HAP-1 (cell line): ENCODE data around the gene IL15.
"Not testable (repeated sequence)": the region's sequence is repeated elsewhere in the genome, so short reads cannot be mapped to it uniquely, and the experiment has no call there.

Experiments used
- DNase-seq, 2 experiments: peaks; one replicate each; pipeline ENCODE4 v3.0.0-alpha.2; 2016 to 2020; ENCODE audit warnings: low spot score in 2 of 2
- H3K27me3 ChIP-seq: fragments of 250-450 bp; sonication (Bioruptor Pico); 2 replicates; pipeline ENCODE4 v1.5.1; 2020; ENCODE audit warnings: low read depth, mild to moderate bottlenecking, moderate library complexity
- H3K36me3 ChIP-seq: fragments of 250-450 bp; sonication (Bioruptor Pico); replicated peaks from 2 replicates; pipeline ENCODE4 v1.5.1; 2020; ENCODE audit warnings: mild to moderate bottlenecking
- H3K4me1 ChIP-seq: fragments of 250-450 bp; sonication (Bioruptor Pico); 2 replicates; pipeline ENCODE4 v1.5.1; 2020; ENCODE audit warnings: mild to moderate bottlenecking
- H3K4me3 ChIP-seq: fragments of 250-450 bp; sonication (Bioruptor Pico); 2 replicates; pipeline ENCODE4 v1.5.1; 2020; ENCODE audit warnings: mild to moderate bottlenecking, moderate library complexity
- H3K9me3 ChIP-seq: fragments of 250-450 bp; sonication (Bioruptor Pico); 2 replicates; pipeline ENCODE4 v1.5.1; 2020; ENCODE audit warnings: mild to moderate bottlenecking, moderate library complexity
- in situ Hi-C: fragments of 300-500 bp; cut with MboI; formaldehyde crosslinking; loops from 3 replicates; pipeline ENCODE4 v1.14.3; 2020; ENCODE audit warnings: low sequenced_read_pairs, inconsistent platforms, mixed read lengths

The IL15 gene, protein sequence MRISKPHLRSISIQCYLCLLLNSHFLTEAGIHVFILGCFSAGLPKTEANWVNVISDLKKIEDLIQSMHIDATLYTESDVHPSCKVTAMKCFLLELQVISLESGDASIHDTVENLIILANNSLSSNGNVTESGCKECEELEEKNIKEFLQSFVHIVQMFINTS

DNA sequence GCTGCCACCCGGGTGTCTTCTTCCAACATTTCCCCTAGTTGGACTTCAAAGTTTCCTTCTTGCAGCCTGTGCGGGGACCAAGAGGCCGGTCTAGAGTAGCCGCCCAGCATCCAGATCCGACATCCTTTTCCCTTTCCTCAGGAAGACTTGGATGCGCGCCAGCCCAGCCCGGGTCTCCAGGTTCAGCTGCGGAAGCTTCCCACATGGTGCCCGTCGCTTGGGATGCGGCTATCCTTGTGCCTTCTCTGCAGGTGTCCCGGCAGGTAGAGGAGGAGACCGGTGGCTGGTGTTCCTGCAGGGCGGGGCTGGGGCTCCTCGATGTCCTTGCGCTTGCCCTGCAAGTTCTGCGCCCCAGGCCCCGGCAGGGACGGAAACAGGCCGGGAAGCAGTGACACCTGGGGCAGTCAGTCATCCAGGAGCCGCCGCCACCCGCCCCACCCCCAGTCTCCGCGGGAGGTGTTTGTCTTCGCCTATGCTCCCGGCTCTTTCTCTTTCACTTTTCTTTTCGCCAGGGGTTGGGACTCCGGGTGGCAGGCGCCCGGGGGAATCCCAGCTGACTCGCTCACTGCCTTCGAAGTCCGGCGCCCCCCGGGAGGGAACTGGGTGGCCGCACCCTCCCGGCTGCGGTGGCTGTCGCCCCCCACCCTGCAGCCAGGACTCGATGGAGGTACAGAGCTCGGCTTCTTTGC lies at the start of gene IL15:
IL15 (plus strand) TSS at position 502 of the 689 bp plus-strand sequence. CDS start 82,882 bp downstream, outside the sequence.
- DNase-seq = peak in 1 of 2 experiments; percentile 45
- in situ Hi-C loops = no loop called here
- Histone ChIP-seq H3K9me3 (no peaks in the 10 kb centered on the region), H3K4me3 (peak within 1 kb of the TSS; percentile 32), H3K27me3 (peaks cover 33% of the 10 kb centered on the region), H3K36me3 (no peaks in the 10 kb centered on the region), H3K4me1 (no peaks in the 10 kb centered on the region)

DNA sequence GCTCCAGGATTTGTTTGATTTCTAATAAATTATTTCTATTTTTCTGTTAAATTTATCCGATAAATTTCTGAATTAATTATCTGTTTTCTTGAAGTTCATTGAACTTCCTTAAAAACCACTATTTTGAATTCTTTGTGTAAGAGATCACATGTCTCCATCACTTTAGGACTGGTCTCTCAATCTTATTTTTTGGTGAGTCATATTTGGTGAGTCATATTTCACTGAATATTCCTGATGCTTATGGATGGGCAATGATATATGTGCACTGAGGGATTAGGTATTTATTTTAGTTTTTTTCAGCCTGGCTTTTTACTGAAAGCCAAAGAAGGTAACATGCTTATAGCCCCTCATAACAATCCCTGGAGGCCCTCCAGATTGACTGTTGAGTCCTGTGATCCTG lies 48.5 kb upstream of the IL15 start:
- H3K36me3 ChIP-seq = no peaks in the 10 kb centered on the region
- no peak overlapping the region for H3K4me3 ChIP-seq
- no peaks in the 10 kb centered on the region for H3K4me1 ChIP-seq
- no peaks in the 10 kb centered on the region for H3K27me3 ChIP-seq
- no peak for DNase-seq
- H3K9me3 ChIP-seq = no peaks in the 10 kb centered on the region
- in situ Hi-C loops = no loop called here

DNA sequence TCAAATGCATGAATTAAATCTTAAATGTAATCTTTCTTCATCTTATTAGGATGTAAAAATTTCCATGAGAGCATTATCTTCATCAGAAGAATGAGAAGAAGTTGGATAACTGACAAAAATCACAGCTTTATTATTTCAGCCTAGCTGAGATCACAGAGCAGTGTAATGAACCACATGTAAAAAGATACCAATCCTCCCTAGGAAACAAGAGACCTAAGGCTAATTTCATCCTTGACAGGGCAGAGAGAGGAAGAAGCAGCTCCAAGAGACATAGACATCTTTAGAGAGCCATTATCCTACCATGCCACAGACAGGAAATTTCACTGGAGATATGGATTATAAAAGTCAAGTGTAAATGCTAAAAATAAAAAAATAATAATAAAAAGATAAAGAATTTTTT lies 40.9 kb upstream of the IL15 start:
- H3K4me1 ChIP-seq = no peaks in the 10 kb centered on the region
- no peaks in the 10 kb centered on the region for H3K36me3 ChIP-seq
- H3K9me3 ChIP-seq = no peaks in the 10 kb centered on the region
- in situ Hi-C loops = no loop called here
- H3K27me3 ChIP-seq = no peaks in the 10 kb centered on the region
- no peak for DNase-seq
- no peak overlapping the region for H3K4me3 ChIP-seq

DNA sequence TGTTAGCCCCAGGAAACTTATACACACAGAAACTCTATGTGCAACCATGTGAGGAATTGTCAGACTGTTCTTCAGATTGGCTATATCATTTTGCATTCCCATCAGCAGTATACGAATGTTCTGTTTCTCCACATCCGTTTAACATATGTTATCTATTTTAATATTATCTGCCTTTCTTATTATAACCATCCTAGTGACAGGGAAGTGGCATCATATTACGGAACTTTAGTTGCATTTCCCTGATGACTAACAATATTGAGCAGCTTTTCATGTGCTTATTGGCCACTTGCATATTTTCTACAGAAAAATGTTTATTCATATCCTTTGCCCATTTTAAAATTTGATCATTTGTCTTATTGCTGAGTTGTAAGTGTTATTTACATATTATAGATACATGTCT lies 36.5 kb upstream of the IL15 start:
- in situ Hi-C loops = no loop called here
- Histone ChIP-seq H3K9me3 (no peaks in the 10 kb centered on the region), H3K36me3 (no peaks in the 10 kb centered on the region), H3K4me1 (no peaks in the 10 kb centered on the region), H3K4me3 (no peak overlapping the region), H3K27me3 (no peaks in the 10 kb centered on the region)
- no peak for DNase-seq

DNA sequence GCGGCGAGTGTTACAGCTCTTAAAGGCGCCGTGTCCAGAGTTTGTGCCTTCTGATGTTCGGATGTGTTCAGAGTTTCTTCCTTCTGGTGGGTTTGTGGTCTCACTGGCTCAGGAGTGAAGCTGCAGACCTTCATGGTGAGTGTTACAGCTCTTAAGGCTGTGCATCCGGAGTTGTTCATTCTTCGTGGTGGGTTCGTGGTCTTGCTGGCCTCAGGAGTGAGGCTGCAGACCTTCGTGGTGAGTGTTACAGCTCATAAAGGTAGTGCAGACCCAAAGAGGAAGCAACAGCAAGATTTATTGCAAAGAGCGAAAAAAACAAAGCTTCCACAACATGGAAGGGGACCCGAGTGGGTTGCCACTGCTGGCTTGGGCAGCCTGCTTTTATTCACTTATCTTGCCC lies 31.7 kb upstream of the IL15 start:
- in situ Hi-C loops, H3K4me3 ChIP-seq: not testable (repeated sequence)

DNA sequence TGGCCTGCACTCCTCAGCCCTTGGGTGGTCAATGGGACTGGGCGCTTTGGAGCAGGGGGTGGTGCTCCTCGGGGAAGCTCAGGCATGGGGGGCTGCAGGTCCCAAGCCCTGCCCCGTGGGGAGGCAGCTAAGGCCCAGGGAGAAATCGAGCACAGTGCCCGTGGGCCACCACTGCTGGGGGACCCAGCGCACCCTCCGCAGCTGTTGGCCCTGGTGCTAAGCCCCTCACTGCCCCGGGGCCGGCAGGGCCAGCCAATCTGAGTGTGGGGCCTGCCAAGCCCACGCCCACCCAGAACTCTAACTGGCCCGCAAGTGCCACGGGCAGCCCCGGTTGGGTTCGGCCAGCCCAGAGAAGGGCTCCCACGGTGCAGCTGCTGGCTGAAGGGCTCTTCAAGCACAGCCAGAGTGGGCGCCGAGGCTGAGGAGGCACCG lies 30.9 kb upstream of the IL15 start:
- Histone ChIP-seq H3K36me3 (no peaks in the 10 kb centered on the region), H3K9me3 (no peaks in the 10 kb centered on the region), H3K27me3 (no peaks in the 10 kb centered on the region), H3K4me3 (no peak overlapping the region), H3K4me1 (no peaks in the 10 kb centered on the region)
- in situ Hi-C loops = no loop called here
- no peak for DNase-seq

More for the DNA sequence above, 31.7 kb upstream of the IL15 start:
- H3K9me3 ChIP-seq, DNase-seq, H3K36me3 ChIP-seq, H3K27me3 ChIP-seq, H3K4me1 ChIP-seq: not testable (repeated sequence)

DNA sequence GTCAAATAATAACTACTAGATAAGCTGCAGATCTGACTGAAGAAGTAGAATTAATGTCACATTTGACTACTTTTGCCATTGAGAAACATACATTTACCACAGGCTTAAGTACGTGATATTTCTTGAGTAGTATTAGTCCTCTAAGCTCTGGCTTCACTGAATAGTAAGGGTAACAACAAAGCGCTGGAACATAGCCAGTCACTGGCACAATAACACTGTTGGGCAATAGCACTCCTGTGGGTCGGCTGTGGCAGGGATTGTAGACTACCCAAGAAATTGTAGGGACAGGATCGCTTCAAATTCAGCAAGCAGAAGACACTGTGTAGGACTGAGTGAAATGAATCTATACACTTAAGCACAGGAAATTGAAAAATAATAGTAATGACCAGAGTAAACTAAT lies 27.1 kb upstream of the IL15 start:
- in situ Hi-C loops = no loop called here
- no peaks in the 10 kb centered on the region for H3K27me3 ChIP-seq
- no peaks in the 10 kb centered on the region for H3K36me3 ChIP-seq
- no peak for DNase-seq
- H3K4me3 ChIP-seq = no peak overlapping the region
- no peaks in the 10 kb centered on the region for H3K9me3 ChIP-seq
- no peaks in the 10 kb centered on the region for H3K4me1 ChIP-seq

DNA sequence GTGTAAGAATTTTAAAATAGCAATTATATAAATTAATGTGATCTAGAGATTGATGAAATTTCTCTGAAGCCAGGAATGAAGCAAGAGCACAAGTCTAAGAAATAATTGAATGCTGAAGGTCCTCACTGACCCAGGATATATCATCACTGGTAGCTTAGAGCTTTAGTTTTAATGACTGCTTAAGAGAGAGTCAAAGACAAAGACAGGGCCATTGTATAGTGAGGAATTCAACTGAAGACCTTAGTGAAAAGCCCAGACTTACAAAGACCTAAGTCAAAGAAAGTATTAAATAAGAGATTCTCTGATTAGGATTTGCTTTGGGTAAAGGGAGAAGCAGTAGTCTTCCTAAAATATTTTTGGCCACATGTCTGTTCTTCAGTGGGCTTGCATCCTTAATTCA lies 26.0 kb upstream of the IL15 start:
- Histone ChIP-seq H3K36me3 (no peaks in the 10 kb centered on the region), H3K4me1 (no peaks in the 10 kb centered on the region), H3K9me3 (no peaks in the 10 kb centered on the region), H3K27me3 (no peaks in the 10 kb centered on the region), H3K4me3 (no peak overlapping the region)
- no peak for DNase-seq
- in situ Hi-C loops = no loop called here

DNA sequence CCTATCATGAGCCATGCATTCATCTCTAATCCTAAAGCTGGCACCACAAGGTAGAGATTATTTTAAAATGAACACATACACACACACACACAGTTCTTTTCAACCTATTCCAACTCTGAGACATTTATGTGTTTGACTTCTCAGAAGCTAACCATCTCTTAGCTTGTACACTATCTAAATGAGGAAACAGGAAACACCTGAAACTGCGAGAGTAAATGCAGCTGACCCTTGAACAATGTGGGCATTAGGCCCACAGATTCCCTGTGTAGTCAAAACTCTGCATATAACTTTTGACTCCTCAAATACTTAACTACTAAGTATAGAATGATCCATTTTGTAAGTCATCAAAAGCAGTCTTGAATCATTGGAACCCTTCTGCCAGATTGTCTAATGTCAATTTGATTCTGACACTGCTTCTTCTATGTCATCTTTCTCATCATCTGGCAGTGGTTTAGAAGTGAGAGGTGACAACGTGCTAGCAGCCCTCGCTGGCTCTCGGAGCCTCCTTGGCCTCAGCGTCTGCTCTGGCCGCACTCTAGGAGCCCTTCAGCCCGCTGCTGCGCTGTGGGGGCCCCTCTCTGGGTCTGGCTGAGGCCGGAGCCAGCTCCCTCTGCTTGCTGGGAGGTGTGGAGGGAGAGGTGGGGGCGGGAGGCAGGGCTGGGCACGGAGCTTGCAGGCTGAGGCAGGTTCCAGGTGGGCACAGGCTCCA lies 21.4 kb upstream of the IL15 start:
- no peaks in the 10 kb centered on the region for H3K9me3 ChIP-seq
- H3K27me3 ChIP-seq = no peaks in the 10 kb centered on the region
- H3K4me1 ChIP-seq = no peaks in the 10 kb centered on the region
- no peak overlapping the region for H3K4me3 ChIP-seq
- in situ Hi-C loops = no loop called here
- no peak for DNase-seq
- H3K36me3 ChIP-seq = no peaks in the 10 kb centered on the region

DNA sequence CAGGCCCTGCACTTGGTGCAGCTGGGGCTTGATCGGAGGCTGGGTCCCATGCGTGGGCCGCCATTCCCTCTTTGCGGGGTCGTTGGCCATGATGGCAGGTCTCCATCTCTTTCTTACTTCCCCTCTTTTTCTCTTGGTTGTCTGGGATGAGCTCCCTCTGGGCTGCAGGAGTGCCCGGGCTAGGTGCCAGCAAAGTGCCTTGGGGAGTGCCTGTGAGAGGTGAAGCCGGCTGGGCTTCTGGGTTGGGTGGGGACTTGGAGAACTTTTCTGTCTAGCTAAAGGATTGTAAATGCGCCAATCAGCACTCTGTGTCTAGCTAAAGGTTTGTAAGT lies 20.8 kb upstream of the IL15 start:
- H3K36me3 ChIP-seq, H3K4me3 ChIP-seq, H3K4me1 ChIP-seq, H3K9me3 ChIP-seq, in situ Hi-C loops, DNase-seq, H3K27me3 ChIP-seq: not testable (repeated sequence)

DNA sequence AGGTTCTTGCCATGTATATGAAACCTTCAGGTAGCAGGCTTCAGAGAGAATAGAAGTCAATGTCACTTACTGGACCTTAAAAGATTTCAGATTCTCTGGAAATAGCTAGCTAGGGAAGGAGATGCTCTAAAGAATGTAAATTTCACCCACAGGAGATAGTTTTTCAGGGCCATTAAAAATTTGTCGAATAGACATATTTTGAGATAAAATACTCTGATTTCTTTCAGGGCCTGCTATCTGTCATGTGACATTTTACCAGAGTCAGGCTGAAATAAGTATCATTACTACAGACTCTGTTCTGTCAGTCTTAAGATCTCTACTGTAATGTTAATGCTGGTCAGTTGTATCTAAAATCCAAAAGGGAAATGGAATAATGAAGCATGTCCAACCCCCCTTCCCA lies 15.7 kb upstream of the IL15 start:
- Histone ChIP-seq H3K9me3 (no peaks in the 10 kb centered on the region), H3K36me3 (no peaks in the 10 kb centered on the region), H3K4me3 (no peak overlapping the region), H3K4me1 (no peaks in the 10 kb centered on the region), H3K27me3 (no peaks in the 10 kb centered on the region)
- in situ Hi-C loops = no loop called here
- DNase-seq = no peak

DNA sequence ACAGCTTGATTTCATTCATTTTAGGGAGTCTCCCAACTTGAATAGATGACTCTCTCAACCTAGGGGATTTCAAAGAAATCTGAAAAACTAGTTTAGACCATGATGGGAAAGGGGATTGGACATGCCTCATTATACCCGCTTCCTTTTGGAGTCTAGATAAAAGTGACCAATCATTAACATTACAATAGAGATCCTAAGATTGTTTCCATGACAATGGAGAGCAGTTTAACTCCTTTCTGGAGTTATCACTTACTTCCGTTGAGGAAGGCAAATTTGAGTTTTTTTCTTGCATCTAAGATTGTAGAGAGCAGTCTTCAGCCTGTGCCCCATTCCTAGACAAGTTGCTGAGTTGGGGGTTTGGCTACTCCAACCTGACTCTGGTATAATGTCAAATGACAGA lies 11.4 kb upstream of the IL15 start:
- in situ Hi-C loops = no loop called here
- DNase-seq = no peak
- no peak overlapping the region for H3K4me3 ChIP-seq

DNA sequence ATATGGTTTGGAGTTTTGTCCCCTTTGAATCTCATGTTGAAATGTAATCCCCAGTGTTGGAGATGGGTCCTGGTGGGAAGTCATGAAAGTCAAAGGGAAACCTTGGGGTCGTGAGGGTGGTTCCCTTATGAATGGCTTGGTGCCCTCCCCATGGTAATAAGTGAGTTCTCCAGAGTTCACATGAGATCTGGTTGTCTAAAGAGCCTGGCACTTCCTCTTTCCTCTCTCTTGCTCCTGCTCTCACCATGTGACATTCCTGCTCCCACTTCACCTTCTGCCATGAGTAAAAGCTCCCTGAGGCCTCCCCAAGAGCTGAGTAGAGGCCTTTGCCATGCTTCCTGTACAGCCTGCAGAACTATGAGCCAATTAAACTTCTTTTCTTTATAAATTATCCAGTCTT lies 5.5 kb upstream of the IL15 start:
- DNase-seq = no peak
- in situ Hi-C loops = no loop called here

More for the DNA sequence above, 11.4 kb upstream of the IL15 start:
- no peaks in the 10 kb centered on the region for H3K4me1 ChIP-seq
- no peaks in the 10 kb centered on the region for H3K27me3 ChIP-seq
- H3K9me3 ChIP-seq = no peaks in the 10 kb centered on the region
- no peaks in the 10 kb centered on the region for H3K36me3 ChIP-seq

DNA sequence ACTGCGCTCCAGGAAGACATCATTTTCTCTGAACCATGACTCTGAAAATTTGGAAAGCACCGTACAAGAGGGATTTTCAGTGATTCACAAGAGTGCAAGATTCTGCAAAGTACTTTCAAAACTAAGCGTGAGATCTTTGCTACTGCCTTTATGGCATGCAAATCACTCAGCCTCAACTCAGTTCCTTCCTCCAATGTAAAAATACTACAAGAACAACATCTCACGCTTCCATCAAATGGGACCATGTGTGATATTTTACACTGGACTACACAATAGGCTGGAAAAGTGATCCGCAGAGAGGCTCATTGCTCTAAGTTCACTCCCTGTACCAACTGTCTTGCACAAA lies 674 bp upstream of the IL15 start:
- DNase-seq = no peak
- H3K4me3 ChIP-seq = no peak overlapping the region
- H3K27me3 ChIP-seq = peaks cover 33% of the 10 kb centered on the region
- no peaks in the 10 kb centered on the region for H3K9me3 ChIP-seq
- H3K4me1 ChIP-seq = no peaks in the 10 kb centered on the region
- no peaks in the 10 kb centered on the region for H3K36me3 ChIP-seq
- in situ Hi-C loops = no loop called here

More for the DNA sequence above, 5.5 kb upstream of the IL15 start:
- Histone ChIP-seq H3K4me3 (no peak overlapping the region), H3K4me1 (no peaks in the 10 kb centered on the region), H3K36me3 (no peaks in the 10 kb centered on the region), H3K9me3 (no peaks in the 10 kb centered on the region), H3K27me3 (peaks cover 11% of the 10 kb centered on the region)
